K562 (cell line): ENCODE results near the gene AIF1. TPM values are rescaled to one million over a fixed set of nuclear protein-coding genes. Genes with fewer than 3 reads are reported as not detected.
A peak's percentile ranks its signal among the peaks of the same experiment; 100 is the strongest.

ENCODE experiments used
- BACH1 ChIP-seq: fragments of 200-800 bp; sonication (Bioruptor generic); IDR thresholded peaks from 2 replicates; pipeline ENCODE4 v1.6.1; 2016; ENCODE audit warnings: missing genetic modification characterization, missing compliant biosample characterization
- CCAR2 ChIP-seq: fragments of 200-400 bp; formaldehyde crosslinking; IDR thresholded peaks from 2 replicates; pipeline ENCODE4 v1.6.1; 2017; ENCODE audit warnings: mild to moderate bottlenecking, low read depth, low read length
- EP300 ChIP-seq: IDR thresholded peaks from 2 replicates; pipeline ENCODE4 v1.6.1; 2012; ENCODE audit warnings: low read length, improper control_type of control experiment
- MCM2 ChIP-seq: fragments of 450-650 bp; IDR thresholded peaks from 2 replicates; pipeline ENCODE4 v1.6.1; 2017; ENCODE audit warnings: low read depth, mild to moderate bottlenecking
- MYBL2 ChIP-seq, 2 experiments: fragments of 450-650 bp in 1 of 2; sonication (generic) in 1 of 2; formaldehyde crosslinking in 1 of 2; IDR thresholded peaks; 2 replicates each; pipeline versions ENCODE4 v1.6.1 to v1.8.1; 2017 to 2022; ENCODE audit warnings: borderline replicate concordance in 1 of 2, inconsistent platforms in 1 of 2, low read depth in 1 of 2, mild to moderate bottlenecking in 1 of 2, missing genetic modification reagents in 1 of 2, moderate library complexity in 1 of 2
- POLR2AphosphoS5 ChIP-seq: IDR thresholded peaks from 2 replicates; pipeline ENCODE4 v1.6.1; 2011; ENCODE audit warnings: mild to moderate bottlenecking, low read depth, low read length, moderate library complexity; ENCODE audit not compliant: control insufficient read depth, insufficient read depth
- RFX1 ChIP-seq: fragments of 450-650 bp; IDR thresholded peaks from 2 replicates; pipeline ENCODE4 v1.6.1; 2016; ENCODE audit warnings: mild to moderate bottlenecking, moderate library complexity
- SNIP1 ChIP-seq: fragments of 450-650 bp; IDR thresholded peaks from 2 replicates; pipeline ENCODE4 v1.7.1; 2017; ENCODE audit warnings: low read depth, mild to moderate bottlenecking
- ZEB2 ChIP-seq: fragments of 450-650 bp; IDR thresholded peaks from 2 replicates; pipeline ENCODE4 v1.6.1; 2016
- polyA plus RNA-seq, 8 experiments: library from polyadenylated mRNA; depleted of rRNA in 4 of 8; stranded (reverse) in 5 of 8; unstranded in 3 of 8; fragments of >200 nt; fragmentation: Nextera tagmentation in 2 of 8; fragmentation: Illumina TruSeq in 1 of 8; extraction: Ambion mirVana in 2 of 8; extraction: Trizol in 1 of 8; gene quantifications; 2 replicates each; pipeline versions ENCODE4 v1.2.1 to v1.2.3, GENCODE V29; 2011 to 2014; ENCODE audit warnings: inconsistent platforms in 1 of 8, missing spikeins in 1 of 8
- total RNA-seq, 7 experiments: library from RNA; depleted of rRNA in 6 of 7; stranded (reverse); fragments of >200 nt in 6 of 7; fragmentation: Illumina TruSeq in 2 of 7; extraction: Trizol in 2 of 7; gene quantifications; 2 replicates each; pipeline versions ENCODE4 v1.2.1 to v1.2.3, GENCODE V29; 2011 to 2021; ENCODE audit warnings: low replicate concordance in 1 of 7
- TF ChIP-seq, protein P1 (sequence below), 2 experiments: fragments of 450-650 bp; IDR thresholded peaks; 2 replicates each; pipeline ENCODE4 v1.6.1; 2016; ENCODE audit warnings: mild to moderate bottlenecking in 2 of 2, borderline replicate concordance in 1 of 2, low read depth in 1 of 2, moderate library complexity in 1 of 2
- TF ChIP-seq, protein P2 (sequence below): sonication (generic); formaldehyde crosslinking; IDR thresholded peaks from 2 replicates; pipeline ENCODE4 v1.8.1; 2023; ENCODE audit warnings: mild to moderate bottlenecking, missing genetic modification reagents
- TF ChIP-seq, protein P3 (sequence below): fragments of 250-450 bp; sonication (Bioruptor Pico); IDR thresholded peaks from 2 replicates; pipeline ENCODE4 v1.9.0; 2021; ENCODE audit warnings: mild to moderate bottlenecking
- TF ChIP-seq, protein P4 (sequence below): fragments of 450-650 bp; IDR thresholded peaks from 2 replicates; pipeline ENCODE4 v1.7.1; 2018; ENCODE audit warnings: mild to moderate bottlenecking, low read depth; ENCODE audit not compliant: partially characterized antibody

AIF1 gene
- total and polyA plus RNA-seq, 9 of the 15 experiments (the other 6 are each of a cell fraction or from before 2014, with no cell fraction given), result 9.4 to 33.4 (median 19.4) TPM

DNA sequence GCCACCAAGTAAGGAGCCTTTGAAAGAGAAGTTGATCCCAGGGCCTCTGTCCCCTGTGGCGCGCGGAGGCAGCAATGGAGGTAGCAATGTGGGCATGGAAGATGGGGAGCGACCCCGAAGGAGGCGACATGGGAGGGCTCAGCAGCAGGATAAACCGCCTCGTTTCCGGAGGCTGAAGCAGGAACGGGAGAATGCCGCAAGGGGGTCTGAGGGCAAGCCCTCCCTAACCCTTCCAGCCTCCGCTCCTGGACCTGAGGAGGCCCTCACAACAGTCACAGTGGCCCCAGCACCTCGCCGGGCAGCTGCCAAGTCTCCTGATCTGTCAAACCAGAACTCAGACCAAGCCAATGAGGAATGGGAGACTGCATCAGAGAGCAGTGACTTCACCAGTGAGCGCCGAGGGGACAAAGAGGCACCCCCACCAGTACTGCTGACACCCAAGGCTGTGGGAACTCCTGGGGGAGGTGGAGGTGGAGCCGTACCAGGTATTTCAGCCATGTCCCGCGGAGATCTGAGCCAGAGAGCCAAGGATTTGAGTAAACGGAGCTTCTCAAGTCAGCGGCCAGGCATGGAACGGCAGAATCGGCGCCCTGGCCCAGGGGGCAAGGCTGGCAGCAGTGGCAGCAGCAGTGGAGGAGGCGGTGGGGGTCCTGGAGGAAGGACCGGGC lies 17.4 kb downstream of the AIF1 start (continued):
- TF ChIP-seq, protein P1, sequence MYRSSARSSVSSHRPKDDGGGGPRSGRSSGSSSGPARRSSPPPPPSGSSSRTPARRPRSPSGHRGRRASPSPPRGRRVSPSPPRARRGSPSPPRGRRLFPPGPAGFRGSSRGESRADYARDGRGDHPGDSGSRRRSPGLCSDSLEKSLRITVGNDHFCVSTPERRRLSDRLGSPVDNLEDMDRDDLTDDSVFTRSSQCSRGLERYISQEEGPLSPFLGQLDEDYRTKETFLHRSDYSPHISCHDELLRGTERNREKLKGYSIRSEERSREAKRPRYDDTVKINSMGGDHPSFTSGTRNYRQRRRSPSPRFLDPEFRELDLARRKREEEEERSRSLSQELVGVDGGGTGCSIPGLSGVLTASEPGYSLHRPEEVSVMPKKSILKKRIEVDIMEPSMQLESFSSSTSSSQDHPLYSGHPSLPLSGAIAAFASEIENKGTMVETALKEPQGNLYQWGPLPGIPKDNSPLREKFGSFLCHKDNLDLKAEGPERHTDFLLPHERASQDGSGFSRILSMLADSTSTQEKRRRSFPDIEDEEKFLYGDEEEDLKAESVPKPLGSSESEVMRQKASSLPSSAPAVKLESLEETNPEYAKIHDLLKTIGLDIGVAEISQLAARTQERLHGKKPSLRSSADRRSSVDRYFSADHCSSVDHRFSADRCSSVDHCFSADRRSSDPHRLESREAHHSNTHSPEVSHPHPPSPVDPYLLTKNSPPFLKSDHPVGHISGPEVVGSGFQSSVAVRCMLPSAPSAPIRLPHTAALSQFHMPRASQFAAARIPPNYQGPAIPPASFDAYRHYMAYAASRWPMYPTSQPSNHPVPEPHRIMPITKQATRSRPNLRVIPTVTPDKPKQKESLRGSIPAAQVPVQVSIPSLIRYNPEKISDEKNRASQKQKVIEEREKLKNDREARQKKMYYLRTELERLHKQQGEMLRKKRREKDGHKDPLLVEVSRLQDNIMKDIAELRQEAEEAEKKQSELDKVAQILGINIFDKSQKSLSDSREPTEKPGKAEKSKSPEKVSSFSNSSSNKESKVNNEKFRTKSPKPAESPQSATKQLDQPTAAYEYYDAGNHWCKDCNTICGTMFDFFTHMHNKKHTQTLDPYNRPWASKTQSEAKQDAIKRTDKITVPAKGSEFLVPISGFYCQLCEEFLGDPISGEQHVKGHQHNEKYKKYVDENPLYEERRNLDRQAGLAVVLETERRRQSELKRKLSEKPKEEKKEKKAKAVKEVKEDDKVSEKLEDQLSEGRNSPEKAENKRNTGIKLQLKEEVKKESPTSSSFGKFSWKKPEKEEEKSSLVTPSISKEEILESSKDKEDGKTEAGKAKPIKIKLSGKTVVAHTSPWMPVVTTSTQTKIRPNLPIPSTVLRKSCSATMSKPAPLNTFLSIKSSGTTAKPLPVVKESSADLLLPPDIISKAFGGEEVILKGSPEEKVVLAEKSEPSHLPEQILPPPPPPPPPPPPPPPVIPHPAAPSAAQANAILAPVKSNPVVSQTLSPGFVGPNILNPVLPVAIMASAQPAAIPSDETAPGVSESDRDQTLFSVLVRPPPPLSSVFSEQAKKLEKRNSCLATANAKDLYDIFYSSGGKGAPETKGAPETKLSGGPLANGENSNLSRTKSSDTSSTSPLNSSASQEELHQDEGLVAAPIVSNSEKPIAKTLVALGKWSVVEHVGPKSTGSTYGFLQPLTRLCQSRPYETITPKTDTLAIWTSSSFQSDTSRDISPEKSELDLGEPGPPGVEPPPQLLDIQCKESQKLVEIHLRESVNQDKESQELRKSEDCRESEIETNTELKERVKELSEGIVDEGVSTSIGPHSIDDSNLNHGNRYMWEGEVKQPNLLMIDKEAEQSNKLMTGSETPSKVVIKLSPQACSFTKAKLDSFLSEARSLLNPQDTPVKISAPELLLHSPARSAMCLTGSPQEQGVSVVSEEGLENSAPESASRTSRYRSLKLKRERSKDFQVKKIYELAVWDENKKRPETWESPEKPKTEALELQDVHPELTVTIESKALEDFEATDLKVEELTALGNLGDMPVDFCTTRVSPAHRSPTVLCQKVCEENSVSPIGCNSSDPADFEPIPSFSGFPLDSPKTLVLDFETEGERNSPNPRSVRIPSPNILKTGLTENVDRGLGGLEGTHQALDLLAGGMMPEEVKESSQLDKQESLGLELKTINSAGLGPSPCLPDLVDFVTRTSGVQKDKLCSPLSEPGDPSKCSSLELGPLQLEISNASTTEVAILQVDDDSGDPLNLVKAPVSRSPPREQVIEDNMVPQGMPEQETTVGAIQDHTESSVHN (IDR thresholded peaks at IDR 0.05; ENCODE audit: borderline replicate concordance in 1 of 2, low read depth in 1 of 2), result no peak
- no peak for TF ChIP-seq BACH1
- peak; percentile 17 for TF ChIP-seq POLR2AphosphoS5
- TF ChIP-seq CCAR2, result no peak
- TF ChIP-seq ZEB2, result no peak
- TF ChIP-seq MCM2, result no peak
- TF ChIP-seq, protein P2, sequence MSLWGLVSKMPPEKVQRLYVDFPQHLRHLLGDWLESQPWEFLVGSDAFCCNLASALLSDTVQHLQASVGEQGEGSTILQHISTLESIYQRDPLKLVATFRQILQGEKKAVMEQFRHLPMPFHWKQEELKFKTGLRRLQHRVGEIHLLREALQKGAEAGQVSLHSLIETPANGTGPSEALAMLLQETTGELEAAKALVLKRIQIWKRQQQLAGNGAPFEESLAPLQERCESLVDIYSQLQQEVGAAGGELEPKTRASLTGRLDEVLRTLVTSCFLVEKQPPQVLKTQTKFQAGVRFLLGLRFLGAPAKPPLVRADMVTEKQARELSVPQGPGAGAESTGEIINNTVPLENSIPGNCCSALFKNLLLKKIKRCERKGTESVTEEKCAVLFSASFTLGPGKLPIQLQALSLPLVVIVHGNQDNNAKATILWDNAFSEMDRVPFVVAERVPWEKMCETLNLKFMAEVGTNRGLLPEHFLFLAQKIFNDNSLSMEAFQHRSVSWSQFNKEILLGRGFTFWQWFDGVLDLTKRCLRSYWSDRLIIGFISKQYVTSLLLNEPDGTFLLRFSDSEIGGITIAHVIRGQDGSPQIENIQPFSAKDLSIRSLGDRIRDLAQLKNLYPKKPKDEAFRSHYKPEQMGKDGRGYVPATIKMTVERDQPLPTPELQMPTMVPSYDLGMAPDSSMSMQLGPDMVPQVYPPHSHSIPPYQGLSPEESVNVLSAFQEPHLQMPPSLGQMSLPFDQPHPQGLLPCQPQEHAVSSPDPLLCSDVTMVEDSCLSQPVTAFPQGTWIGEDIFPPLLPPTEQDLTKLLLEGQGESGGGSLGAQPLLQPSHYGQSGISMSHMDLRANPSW (CRISPR knock-in tag), result no peak
- TF ChIP-seq MYBL2 (IDR thresholded peaks at IDR 0.05; ENCODE audit: low read depth), result no peak
- TF ChIP-seq MYBL2 (CRISPR knock-in tag; IDR thresholded peaks at IDR 0.05; ENCODE audit: borderline replicate concordance), result no peak
- no peak for TF ChIP-seq EP300
- TF ChIP-seq, protein P3, sequence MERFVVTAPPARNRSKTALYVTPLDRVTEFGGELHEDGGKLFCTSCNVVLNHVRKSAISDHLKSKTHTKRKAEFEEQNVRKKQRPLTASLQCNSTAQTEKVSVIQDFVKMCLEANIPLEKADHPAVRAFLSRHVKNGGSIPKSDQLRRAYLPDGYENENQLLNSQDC (CRISPR knock-in tag), result no peak
- TF ChIP-seq, protein P4, sequence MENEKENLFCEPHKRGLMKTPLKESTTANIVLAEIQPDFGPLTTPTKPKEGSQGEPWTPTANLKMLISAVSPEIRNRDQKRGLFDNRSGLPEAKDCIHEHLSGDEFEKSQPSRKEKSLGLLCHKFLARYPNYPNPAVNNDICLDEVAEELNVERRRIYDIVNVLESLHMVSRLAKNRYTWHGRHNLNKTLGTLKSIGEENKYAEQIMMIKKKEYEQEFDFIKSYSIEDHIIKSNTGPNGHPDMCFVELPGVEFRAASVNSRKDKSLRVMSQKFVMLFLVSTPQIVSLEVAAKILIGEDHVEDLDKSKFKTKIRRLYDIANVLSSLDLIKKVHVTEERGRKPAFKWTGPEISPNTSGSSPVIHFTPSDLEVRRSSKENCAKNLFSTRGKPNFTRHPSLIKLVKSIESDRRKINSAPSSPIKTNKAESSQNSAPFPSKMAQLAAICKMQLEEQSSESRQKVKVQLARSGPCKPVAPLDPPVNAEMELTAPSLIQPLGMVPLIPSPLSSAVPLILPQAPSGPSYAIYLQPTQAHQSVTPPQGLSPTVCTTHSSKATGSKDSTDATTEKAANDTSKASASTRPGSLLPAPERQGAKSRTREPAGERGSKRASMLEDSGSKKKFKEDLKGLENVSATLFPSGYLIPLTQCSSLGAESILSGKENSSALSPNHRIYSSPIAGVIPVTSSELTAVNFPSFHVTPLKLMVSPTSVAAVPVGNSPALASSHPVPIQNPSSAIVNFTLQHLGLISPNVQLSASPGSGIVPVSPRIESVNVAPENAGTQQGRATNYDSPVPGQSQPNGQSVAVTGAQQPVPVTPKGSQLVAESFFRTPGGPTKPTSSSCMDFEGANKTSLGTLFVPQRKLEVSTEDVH, result peak; percentile 32
- no peak for TF ChIP-seq SNIP1
- no peak for TF ChIP-seq RFX1
